ENCODE measurements around the gene STAT5A. TPM values are rescaled to one million over a fixed set of nuclear protein-coding genes. Genes with fewer than 3 reads are reported as not detected.
"Not testable (repeated sequence)": the region's sequence is repeated elsewhere in the genome, so short reads cannot be mapped to it uniquely, and the experiment has no call there.

STAT5A gene
- 100 to 1,000 TPM; 193 to 264 (median 220) TPM for total RNA-seq

DNA sequence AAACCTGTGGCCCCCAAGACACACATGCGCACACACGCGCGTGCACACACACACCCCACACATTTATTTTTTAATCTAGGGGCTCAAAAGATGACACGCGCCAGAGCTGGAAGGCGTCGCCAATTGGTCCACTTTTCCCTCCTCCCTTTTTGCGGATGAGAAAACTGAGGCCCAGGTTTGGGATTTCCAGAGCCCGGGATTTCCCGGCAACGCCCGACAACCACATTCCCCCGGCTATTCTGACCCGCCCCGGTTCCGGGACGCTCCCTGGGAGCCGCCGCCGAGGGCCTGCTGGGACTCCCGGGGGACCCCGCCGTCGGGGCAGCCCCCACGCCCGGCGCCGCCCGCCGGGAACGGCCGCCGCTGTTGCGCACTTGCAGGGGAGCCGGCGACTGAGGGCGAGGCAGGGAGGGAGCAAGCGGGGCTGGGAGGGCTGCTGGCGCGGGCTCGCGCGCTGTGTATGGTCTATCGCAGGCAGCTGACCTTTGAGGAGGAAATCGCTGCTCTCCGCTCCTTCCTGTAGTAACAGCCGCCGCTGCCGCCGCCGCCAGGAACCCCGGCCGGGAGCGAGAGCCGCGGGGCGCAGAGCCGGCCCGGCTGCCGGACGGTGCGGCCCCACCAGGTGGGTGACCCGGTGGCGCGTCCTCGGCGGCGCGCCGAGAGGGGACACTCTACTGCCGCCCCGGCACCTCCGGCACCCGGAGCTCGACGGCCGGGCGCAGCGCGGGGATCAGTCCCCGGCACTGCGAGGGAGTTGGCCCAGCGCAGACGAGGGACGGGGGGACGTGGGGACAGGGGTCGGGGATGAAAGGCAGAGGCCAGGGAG is at the start of gene STAT5A:
STAT5A (plus strand) TSS at position 522 of the 826 bp plus-strand sequence. CDS start 914 bp downstream, outside the sequence.
- H3K36me3 Mint-ChIP-seq (ENCODE audit: insufficient read depth): peaks cover 31% of the 10 kb centered on the region

DNA sequence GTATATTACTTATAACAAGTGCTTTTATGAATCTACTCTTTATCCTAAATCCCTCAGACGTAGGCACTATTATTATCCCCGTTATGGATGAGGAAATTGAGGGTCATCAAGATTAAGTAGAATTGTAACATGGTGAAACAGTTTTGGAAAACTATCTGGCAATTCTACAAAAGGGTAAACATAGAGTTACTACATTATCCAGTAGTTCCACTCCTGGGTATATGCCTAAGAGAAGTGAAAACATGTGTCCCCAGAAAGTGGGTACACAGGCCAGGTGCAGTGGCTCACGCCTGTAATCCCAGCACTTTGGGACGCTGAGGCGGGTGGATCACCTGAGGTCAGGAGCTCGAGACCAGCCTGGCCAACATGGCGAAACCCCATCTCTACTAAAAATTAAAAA is 48.7 kb upstream of the STAT5A start:
- Mint-ChIP-seq H3K4me1 (ENCODE audit: low read depth) (peaks cover 48% of the 10 kb centered on the region), H3K36me3 (ENCODE audit: insufficient read depth) (peaks cover 15% of the 10 kb centered on the region)
- not testable (repeated sequence) for H3K27me3 Mint-ChIP-seq (ENCODE audit: low read depth); H3K4me3 Mint-ChIP-seq; DNase-seq; H3K9me3 Mint-ChIP-seq; ATAC-seq

More for the DNA sequence above, at the start of gene STAT5A:
- ATAC-seq (peak; percentile 73), DNase-seq (peak; percentile 69)
- Mint-ChIP-seq H3K27me3 (ENCODE audit: low read depth) (no peaks in the 10 kb centered on the region), H3K9me3 (no peaks in the 10 kb centered on the region), H3K4me3 (peak within 1 kb of the TSS; percentile 94), H3K4me1 (ENCODE audit: low read depth) (peaks cover 59% of the 10 kb centered on the region)

DNA sequence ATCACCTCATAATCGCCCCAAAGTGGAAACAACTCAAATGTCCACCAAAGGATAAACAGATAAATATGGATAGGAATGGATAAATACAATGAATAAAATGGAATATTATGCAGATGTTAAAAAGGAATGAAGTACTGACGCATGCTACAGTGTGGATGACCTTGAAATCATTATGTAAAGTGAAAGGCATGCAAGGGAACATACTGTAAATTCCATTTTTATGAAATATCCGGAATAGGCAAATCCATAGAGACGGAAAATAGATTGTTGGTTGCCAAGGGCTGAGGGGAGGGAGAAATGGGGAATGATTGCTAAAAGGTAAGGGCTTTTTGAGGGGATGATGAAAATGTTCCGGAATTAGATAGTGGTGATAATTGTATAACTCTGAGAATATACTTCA is 48.1 kb upstream of the STAT5A start:
- no peak for DNase-seq
- Mint-ChIP-seq H3K4me3 (no peak overlapping the region), H3K9me3 (no peaks in the 10 kb centered on the region), H3K27me3 (ENCODE audit: low read depth) (no peaks in the 10 kb centered on the region), H3K4me1 (ENCODE audit: low read depth) (peaks cover 43% of the 10 kb centered on the region), H3K36me3 (ENCODE audit: insufficient read depth) (peaks cover 15% of the 10 kb centered on the region)
- ATAC-seq: no peak

DNA sequence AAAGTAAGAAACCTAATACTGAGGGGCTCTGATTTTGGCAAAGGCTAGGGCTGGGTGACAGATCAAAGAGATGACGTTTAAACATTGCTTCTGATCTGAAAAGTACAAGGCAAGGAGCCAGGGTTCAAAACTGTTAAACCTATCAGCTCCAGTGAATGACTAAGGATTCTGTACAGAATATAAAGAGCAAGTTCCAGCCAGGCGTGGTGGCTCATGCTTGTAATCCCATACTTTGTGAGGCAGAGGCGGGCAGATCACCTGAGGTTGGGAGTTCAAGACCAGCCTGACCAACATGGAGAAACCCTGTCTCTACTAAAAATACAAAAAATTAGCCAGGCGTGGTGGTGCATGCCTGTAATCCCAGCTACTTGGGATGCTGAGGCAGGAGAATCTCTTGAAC is 47.4 kb upstream of the STAT5A start:
- H3K27me3 Mint-ChIP-seq (ENCODE audit: low read depth); DNase-seq; H3K4me3 Mint-ChIP-seq; H3K9me3 Mint-ChIP-seq; ATAC-seq: not testable (repeated sequence)
- H3K4me1 Mint-ChIP-seq (ENCODE audit: low read depth): peaks cover 45% of the 10 kb centered on the region
- H3K36me3 Mint-ChIP-seq (ENCODE audit: insufficient read depth): peaks cover 15% of the 10 kb centered on the region

DNA sequence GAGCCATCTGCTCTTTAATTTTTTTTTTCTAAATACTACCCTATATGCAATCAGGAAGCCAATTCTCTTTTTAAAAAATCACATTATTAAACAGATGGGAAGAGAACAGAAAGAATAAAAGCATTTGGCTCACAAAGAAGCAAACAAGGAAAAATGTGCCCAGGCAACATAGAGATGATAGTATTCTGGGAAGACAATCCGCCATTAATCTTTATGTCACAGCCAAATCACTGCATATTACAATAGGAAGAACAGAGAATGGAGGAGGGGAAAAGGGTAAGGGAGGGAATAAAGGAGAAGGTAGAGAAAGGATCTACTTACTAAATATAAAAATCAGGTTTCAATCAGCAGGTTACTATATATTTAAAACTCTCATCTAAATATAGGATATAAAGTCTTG is 46.4 kb upstream of the STAT5A start:
- ATAC-seq: no peak
- H3K9me3 Mint-ChIP-seq: no peaks in the 10 kb centered on the region
- H3K27me3 Mint-ChIP-seq (ENCODE audit: low read depth): no peaks in the 10 kb centered on the region
- H3K36me3 Mint-ChIP-seq (ENCODE audit: insufficient read depth): peaks cover 15% of the 10 kb centered on the region
- H3K4me3 Mint-ChIP-seq: no peak overlapping the region
- peaks cover 48% of the 10 kb centered on the region for H3K4me1 Mint-ChIP-seq (ENCODE audit: low read depth)
- no peak for DNase-seq

DNA sequence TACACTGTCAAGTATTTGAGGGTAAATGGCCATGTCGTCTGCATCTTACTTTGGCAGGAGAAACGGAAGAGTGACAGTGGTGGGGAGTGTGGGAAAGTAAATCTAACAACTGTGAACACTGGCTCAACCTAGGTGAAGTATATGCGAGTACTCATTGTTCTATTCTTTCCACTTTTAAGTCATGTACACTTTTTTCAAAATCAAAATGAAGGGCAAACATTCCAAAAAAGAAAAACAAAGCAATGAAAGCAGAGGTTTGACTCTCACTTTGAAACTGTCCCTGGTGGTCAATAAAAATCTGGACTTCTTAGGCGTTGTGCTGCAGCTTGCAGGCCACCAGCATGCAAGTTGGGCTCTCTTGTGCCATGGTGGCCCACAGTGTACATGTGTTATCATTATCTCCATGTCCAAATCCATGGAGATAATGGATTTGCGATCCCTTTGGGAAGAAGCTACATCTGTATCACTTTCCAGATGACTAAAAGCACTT is 44.8 kb upstream of the STAT5A start:
- Mint-ChIP-seq H3K9me3 (no peaks in the 10 kb centered on the region), H3K36me3 (ENCODE audit: insufficient read depth) (peaks cover 13% of the 10 kb centered on the region), H3K27me3 (ENCODE audit: low read depth) (no peaks in the 10 kb centered on the region), H3K4me1 (ENCODE audit: low read depth) (peaks cover 57% of the 10 kb centered on the region), H3K4me3 (no peak overlapping the region)
- ATAC-seq: no peak
- no peak for DNase-seq

DNA sequence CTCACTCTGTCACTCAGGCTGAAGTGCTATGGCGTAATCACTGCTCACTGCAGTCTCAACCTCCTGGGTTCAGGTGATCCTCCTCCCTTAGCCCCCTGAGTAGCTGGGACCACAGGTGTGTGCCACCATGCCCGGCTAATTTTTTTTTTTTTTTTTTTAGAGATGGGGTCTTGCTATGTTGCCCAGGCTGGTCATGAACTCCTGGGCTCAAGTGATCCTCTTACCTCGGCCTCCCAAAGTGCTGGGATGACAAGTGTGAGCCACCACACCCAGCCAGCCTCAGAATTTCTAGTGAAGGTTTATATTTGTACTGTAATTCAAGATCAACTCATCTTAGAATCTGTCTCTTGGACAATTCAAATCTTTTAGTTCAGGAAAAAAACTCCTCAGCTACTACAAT is 44.2 kb upstream of the STAT5A start:
- not testable (repeated sequence) for H3K4me3 Mint-ChIP-seq; DNase-seq; H3K27me3 Mint-ChIP-seq (ENCODE audit: low read depth); H3K9me3 Mint-ChIP-seq; ATAC-seq
- peaks cover 14% of the 10 kb centered on the region for H3K36me3 Mint-ChIP-seq (ENCODE audit: insufficient read depth)
- peaks cover 60% of the 10 kb centered on the region for H3K4me1 Mint-ChIP-seq (ENCODE audit: low read depth)

DNA sequence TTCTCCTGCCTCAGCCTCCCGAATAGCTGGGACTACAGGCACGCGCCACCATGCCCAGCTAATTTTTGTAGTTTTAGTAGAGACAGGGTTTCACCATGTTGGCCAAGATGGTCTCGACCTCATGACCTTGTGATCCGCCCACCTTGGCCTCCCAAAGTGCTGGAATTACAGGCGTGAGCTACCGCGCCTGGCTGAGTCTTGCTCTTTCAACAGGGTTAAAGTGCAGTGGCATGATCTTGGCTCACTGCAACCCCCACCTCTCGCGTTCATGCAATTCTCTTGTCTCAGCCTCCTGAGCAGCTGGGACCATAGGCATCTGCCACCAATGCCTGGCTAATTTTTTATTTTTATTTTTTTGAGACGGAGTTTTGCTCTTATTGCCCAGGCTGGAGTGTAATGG is 43.1 kb upstream of the STAT5A start:
- not testable (repeated sequence) for ATAC-seq; DNase-seq; H3K4me3 Mint-ChIP-seq; H3K9me3 Mint-ChIP-seq; H3K27me3 Mint-ChIP-seq (ENCODE audit: low read depth)
- Mint-ChIP-seq H3K36me3 (ENCODE audit: insufficient read depth) (peaks cover 11% of the 10 kb centered on the region), H3K4me1 (ENCODE audit: low read depth) (peaks cover 66% of the 10 kb centered on the region)

DNA sequence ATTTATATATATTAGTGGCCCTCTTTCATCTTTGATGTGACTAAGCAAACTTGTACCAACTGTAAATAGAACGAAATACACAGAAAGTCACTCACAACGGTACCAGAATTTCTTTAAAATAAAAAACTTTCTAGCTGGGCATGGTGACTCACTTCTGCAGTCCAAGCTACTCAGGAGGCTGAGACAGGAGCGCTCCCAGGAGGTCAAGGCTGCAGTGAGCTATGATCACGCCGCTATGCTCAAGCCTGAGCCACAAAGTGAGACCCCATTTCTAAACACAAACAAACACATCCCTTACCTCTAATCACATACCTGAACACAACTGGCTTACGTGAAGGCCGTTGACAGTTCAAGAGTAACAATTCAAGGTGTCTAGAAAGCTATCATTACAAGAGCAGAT is 41.8 kb upstream of the STAT5A start:
- Mint-ChIP-seq H3K4me3 (peak overlapping the region; percentile 76), H3K9me3 (no peaks in the 10 kb centered on the region), H3K4me1 (ENCODE audit: low read depth) (peaks cover 70% of the 10 kb centered on the region), H3K27me3 (ENCODE audit: low read depth) (no peaks in the 10 kb centered on the region), H3K36me3 (ENCODE audit: insufficient read depth) (peaks cover 10% of the 10 kb centered on the region)
- no peak for ATAC-seq
- no peak for DNase-seq

DNA sequence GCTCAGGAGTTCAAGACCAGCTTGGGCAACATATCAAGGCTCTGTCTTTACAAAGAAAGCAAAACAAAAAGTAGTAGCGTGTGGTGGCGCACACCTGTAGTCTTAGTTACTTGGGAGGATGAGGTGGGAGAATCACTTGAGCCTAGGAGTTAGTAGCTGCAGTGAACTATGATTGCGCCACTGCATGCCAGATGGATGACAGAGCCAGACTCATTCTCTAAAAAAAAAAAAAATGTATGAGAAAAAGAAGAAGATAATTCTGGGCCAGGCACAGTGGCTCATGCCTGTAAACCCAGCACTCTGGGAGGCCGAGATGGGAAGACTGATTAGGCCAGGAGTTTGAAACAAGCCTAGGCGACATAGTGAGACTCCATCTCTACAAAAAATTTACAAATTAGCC is 40.6 kb upstream of the STAT5A start:
- DNase-seq (no peak), ATAC-seq (no peak)
- H3K4me3 Mint-ChIP-seq: peak overlapping the region; percentile 76
- H3K4me1 Mint-ChIP-seq (ENCODE audit: low read depth): peaks cover 71% of the 10 kb centered on the region
- H3K36me3 Mint-ChIP-seq (ENCODE audit: insufficient read depth): peaks cover 10% of the 10 kb centered on the region
- H3K27me3 Mint-ChIP-seq (ENCODE audit: low read depth): no peaks in the 10 kb centered on the region
- no peaks in the 10 kb centered on the region for H3K9me3 Mint-ChIP-seq

DNA sequence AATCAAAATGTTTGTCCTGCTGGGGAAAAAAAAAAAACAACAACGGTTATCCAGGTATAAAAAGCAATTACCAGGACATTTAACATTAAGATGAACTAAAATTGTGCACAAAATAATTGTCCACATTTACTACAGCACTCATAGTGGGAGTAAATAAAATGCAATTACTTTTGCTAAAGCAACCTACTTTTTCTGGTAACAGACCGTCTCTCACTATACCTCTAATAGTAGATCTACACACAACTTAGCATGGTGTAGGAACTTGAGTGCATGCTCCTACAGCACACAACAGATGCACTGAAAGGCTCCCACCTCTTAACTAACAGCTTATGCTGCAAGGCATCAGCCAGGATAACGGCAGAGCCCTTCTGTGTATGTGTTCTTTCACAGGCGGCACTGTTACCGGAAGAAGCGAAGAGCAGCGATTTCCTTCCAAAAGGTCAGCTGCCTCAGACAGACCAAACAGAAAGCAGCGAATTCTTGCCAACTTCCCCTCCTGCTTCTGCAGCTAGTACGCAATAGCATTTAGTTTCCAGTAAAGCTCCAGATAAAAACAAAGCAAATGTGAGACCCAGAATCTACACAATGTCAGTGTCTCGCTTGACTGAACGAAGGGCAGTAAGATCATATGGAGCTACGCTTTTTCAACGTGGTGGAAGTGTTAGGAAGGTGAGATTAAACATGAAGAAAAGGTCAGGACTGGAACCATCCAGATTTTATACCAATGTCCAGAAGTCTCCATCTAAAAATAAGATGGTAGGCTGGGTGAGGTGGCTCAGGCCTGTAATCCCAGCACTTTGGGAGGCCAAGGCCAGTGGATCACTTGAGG is 39.7 kb upstream of the STAT5A start:
- Mint-ChIP-seq H3K27me3 (ENCODE audit: low read depth) (no peaks in the 10 kb centered on the region), H3K4me1 (ENCODE audit: low read depth) (peaks cover 75% of the 10 kb centered on the region), H3K36me3 (ENCODE audit: insufficient read depth) (peaks cover 8% of the 10 kb centered on the region), H3K9me3 (no peaks in the 10 kb centered on the region), H3K4me3 (peak overlapping the region; percentile 76)
- DNase-seq (peak; percentile 68), ATAC-seq (peak; percentile 74 to 84)

DNA sequence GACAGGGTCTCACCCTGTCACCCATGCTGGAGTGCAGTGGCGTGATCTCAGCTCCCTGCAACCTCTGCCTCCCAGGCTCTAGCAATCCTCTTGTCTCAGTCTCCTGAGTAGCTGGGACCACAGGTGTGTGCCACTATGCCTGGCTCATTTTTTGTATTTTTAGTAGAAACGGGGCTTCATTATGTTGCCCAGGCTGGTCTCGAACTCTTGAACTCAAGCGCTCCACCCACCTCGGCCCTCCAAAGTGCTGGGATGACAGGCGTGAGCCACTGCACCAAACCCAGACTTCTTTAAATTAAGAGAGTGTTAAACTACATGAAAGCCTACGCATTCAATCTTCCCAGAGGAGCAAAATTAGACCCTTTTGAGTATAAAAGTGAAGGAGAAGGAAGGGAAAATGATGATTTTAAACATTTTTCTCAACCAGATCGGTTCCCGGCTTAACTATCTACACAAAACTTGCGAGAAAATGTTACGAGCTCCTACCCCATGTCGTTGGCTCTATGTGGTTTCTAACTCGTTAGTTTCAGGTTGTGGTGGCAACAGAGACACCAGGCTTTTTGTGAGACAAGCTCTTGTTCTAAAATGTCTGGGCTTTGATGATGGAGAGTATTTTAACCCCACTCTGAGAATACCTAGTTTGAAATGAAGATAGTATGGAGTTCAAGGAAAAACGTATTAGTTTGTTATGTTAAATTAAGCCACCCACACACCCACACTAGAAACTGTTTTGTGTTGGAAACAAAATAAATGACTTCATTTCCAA is 38.4 kb upstream of the STAT5A start:
- peaks cover 72% of the 10 kb centered on the region for H3K4me1 Mint-ChIP-seq (ENCODE audit: low read depth)
- H3K27me3 Mint-ChIP-seq (ENCODE audit: low read depth): no peaks in the 10 kb centered on the region
- peaks cover 6% of the 10 kb centered on the region for H3K36me3 Mint-ChIP-seq (ENCODE audit: insufficient read depth)
- H3K9me3 Mint-ChIP-seq: no peaks in the 10 kb centered on the region
- DNase-seq: no peak
- peak overlapping the region; percentile 67 for H3K4me3 Mint-ChIP-seq
- peak; percentile 66 to 68 for ATAC-seq

DNA sequence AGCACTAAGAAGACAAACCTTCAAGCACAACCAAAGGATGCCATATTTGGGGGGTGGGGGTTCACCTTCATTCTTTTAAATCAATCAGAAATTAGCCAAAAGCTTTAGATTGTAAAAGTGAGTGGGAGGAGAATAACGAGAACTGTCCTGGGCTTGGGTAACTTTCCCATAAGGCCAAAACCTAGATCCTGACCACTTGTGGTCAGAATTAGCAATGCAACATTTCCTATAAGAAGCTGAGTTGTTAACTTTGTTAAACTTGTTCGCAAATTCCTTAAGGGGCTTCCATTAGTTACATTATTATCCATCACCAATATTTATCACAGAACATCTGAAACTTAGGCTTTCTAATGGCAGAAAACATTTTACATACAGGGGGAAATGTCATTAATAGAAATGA is 37.2 kb upstream of the STAT5A start:
- no peaks in the 10 kb centered on the region for H3K9me3 Mint-ChIP-seq
- no peak overlapping the region for H3K4me3 Mint-ChIP-seq
- DNase-seq (no peak), ATAC-seq (no peak)
- H3K36me3 Mint-ChIP-seq (ENCODE audit: insufficient read depth): peaks cover 9% of the 10 kb centered on the region
- peaks cover 77% of the 10 kb centered on the region for H3K4me1 Mint-ChIP-seq (ENCODE audit: low read depth)
- H3K27me3 Mint-ChIP-seq (ENCODE audit: low read depth): no peaks in the 10 kb centered on the region
